H1 (cell line): Measurements from ENCODE around the gene VGLL1. TPM values are rescaled to one million over a fixed set of nuclear protein-coding genes. Genes with fewer than 3 reads are reported as not detected.

Experiments
- CTCF ChIA-PET: fragments of 300-600 bp; sonication (Branson Sonifier 250); formaldehyde crosslinking; loops from one replicate; lab custom pipeline; 2021; ENCODE audit not compliant: partially characterized antibody; lab: Charles Lee
- POLR2A ChIA-PET: fragments of 300-600 bp; sonication (Branson Sonifier 250); formaldehyde crosslinking; loops from one replicate; lab custom pipeline; 2021; ENCODE audit warnings: inconsistent platforms; ENCODE audit not compliant: partially characterized antibody; lab: Charles Lee
- DNase-seq, 2 experiments: peaks; one replicate each; pipeline versions ENCODE4 v3.0.0 to v3.0.0-alpha.2; 2010 to 2022; ENCODE audit warnings: low spot score in 2 of 2, low read depth in 1 of 2, mixed read lengths in 1 of 2
- FAIRE-seq: peaks from 2 replicates; lab custom pipeline; 2011; peaks lifted over from hg19 to GRCh38; lab: Jason Lieb, UNC
- H2AFZ ChIP-seq: 2 replicates; pipeline ENCODE4 v1.8.1; 2012; ENCODE audit warnings: low read length, inconsistent platforms
- H2AK5ac ChIP-seq: 2 replicates; pipeline ENCODE4 v1.6.1; 2013; ENCODE audit warnings: low read depth, low read length
- H2BK120ac ChIP-seq: replicated peaks from 2 replicates; pipeline ENCODE3; 2013; ENCODE audit warnings: low read depth, low read length, inconsistent platforms
- H2BK12ac ChIP-seq: 2 replicates; pipeline ENCODE4 v1.6.1; 2013; ENCODE audit warnings: low read depth, low read length
- H2BK15ac ChIP-seq: 2 replicates; pipeline ENCODE4 v1.6.1; 2013; ENCODE audit warnings: low read length
- H2BK20ac ChIP-seq: 2 replicates; pipeline ENCODE4 v1.6.1; 2013; ENCODE audit warnings: low read length
- H2BK5ac ChIP-seq: 2 replicates; pipeline ENCODE4 v1.6.1; 2013; ENCODE audit warnings: low read depth, low read length
- H3K14ac ChIP-seq: 2 replicates; pipeline ENCODE4 v1.6.1; 2013; ENCODE audit warnings: inconsistent platforms; ENCODE audit not compliant: insufficient read length
- H3K18ac ChIP-seq: 2 replicates; pipeline ENCODE4 v1.6.1; 2013; ENCODE audit warnings: low read length; ENCODE audit errors: extremely low read depth
- H3K23ac ChIP-seq: 2 replicates; pipeline ENCODE4 v1.6.1; 2013; ENCODE audit warnings: inconsistent platforms; ENCODE audit not compliant: insufficient read length
- H3K23me2 ChIP-seq: 2 replicates; pipeline ENCODE4 v1.6.1; 2013; ENCODE audit warnings: low read depth, low read length
- H3K27ac ChIP-seq: 2 replicates; pipeline ENCODE4 v1.6.1; 2011; ENCODE audit warnings: low read depth, low read length, inconsistent platforms
- H3K27me3 ChIP-seq, 4 experiments: replicated peaks in 1 of 4; 1 replicate in 1 of 4; 2 replicates in 3 of 4; pipeline versions ENCODE4 v1.6.1 to v1.8.1; 2011 to 2013; ENCODE audit warnings: low read length in 3 of 4, mild to moderate bottlenecking in 3 of 4, inconsistent platforms in 2 of 4, mixed read lengths in 2 of 4, moderate library complexity in 1 of 4; ENCODE audit not compliant: control insufficient read depth in 3 of 4, insufficient read depth in 3 of 4; ENCODE audit errors: extremely low read depth in 1 of 4
- H3K36me3 ChIP-seq, 4 experiments: 2 replicates each; pipeline versions ENCODE4 v1.6.1 to v1.8.1; 2011 to 2013; ENCODE audit warnings: mild to moderate bottlenecking in 4 of 4, low read length in 3 of 4, moderate library complexity in 2 of 4, control low read depth in 1 of 4, inconsistent platforms in 1 of 4; ENCODE audit not compliant: insufficient read depth in 4 of 4, control insufficient read depth in 2 of 4
- H3K4ac ChIP-seq: replicated peaks from 2 replicates; pipeline ENCODE3; 2013; ENCODE audit warnings: low read length, low read depth, mixed read lengths, inconsistent platforms; ENCODE audit not compliant: insufficient read length
- H3K4me1 ChIP-seq, 4 experiments: replicated peaks in 1 of 4; 1 replicate in 1 of 4; 2 replicates in 3 of 4; pipeline versions ENCODE4 v1.6.1 to v1.8.1; 2011 to 2013; ENCODE audit warnings: low read length in 3 of 4, inconsistent platforms in 2 of 4, mixed read lengths in 1 of 4; ENCODE audit not compliant: insufficient read depth in 4 of 4, control insufficient read depth in 3 of 4
- H3K4me2 ChIP-seq, 2 experiments: 2 replicates each; pipeline versions ENCODE4 v1.6.1 to v1.8.1; 2011 to 2013; ENCODE audit warnings: low read depth in 2 of 2, low read length in 2 of 2, control low read depth in 1 of 2, inconsistent platforms in 1 of 2, mild to moderate bottlenecking in 1 of 2; ENCODE audit not compliant: insufficient read depth in 1 of 2
- H3K4me3 ChIP-seq, 4 experiments: fragments of 200-600, 300-600 bp in 1 of 4; sonication (generic), shearing (Covaris generic), sonication (Bioruptor Twin) in 1 of 4; 2 replicates each; pipeline versions ENCODE4 v1.5.1 to v1.8.1; 2011 to 2016; ENCODE audit warnings: low read length in 4 of 4, low read depth in 3 of 4, control low read depth in 2 of 4, inconsistent platforms in 2 of 4, mild to moderate bottlenecking in 2 of 4, mixed read lengths in 1 of 4, moderate library complexity in 1 of 4; ENCODE audit not compliant: insufficient read depth in 2 of 4; ENCODE audit errors: extremely low read depth in 1 of 4
- H3K56ac ChIP-seq: replicated peaks from 2 replicates; pipeline ENCODE3; 2013; ENCODE audit warnings: low read depth, mild to moderate bottlenecking, mixed read lengths, low read length, inconsistent platforms; ENCODE audit not compliant: insufficient read length
- H3K79me1 ChIP-seq: 2 replicates; pipeline ENCODE4 v1.6.1; 2013; ENCODE audit warnings: low read depth, low read length, control low read depth
- H3K79me2 ChIP-seq, 2 experiments: 2 replicates each; pipeline versions ENCODE4 v1.6.1 to v1.8.1; 2012 to 2013; ENCODE audit warnings: low read length in 2 of 2, mild to moderate bottlenecking in 2 of 2, inconsistent platforms in 1 of 2; ENCODE audit not compliant: insufficient read depth in 2 of 2, control insufficient read depth in 1 of 2
- H3K9ac ChIP-seq, 4 experiments: replicated peaks in 1 of 4; 1 replicate in 1 of 4; 2 replicates in 3 of 4; pipeline versions ENCODE4 v1.6.1 to v1.8.1; 2011 to 2013; ENCODE audit warnings: low read depth in 3 of 4, low read length in 3 of 4, control low read depth in 2 of 4, mild to moderate bottlenecking in 2 of 4, moderate library complexity in 2 of 4, inconsistent platforms in 1 of 4; ENCODE audit errors: extremely low read depth in 1 of 4
- H3K9me3 ChIP-seq, 2 experiments: 2 replicates each; pipeline versions ENCODE4 v1.6.1 to v1.8.1; 2012 to 2013; ENCODE audit warnings: mild to moderate bottlenecking in 2 of 2, moderate library complexity in 2 of 2, control low read depth in 1 of 2, inconsistent platforms in 1 of 2, low read depth in 1 of 2, low read length in 1 of 2, mixed read lengths in 1 of 2; ENCODE audit not compliant: insufficient read depth in 2 of 2
- H4K20me1 ChIP-seq, 2 experiments: replicated peaks in 1 of 2; 2 replicates each; pipeline versions ENCODE3 to v1.8.1; 2011 to 2013; ENCODE audit warnings: inconsistent platforms in 2 of 2, low read length in 2 of 2, mild to moderate bottlenecking in 1 of 2; ENCODE audit not compliant: insufficient read depth in 2 of 2, control insufficient read depth in 1 of 2
- H4K5ac ChIP-seq: 2 replicates; pipeline ENCODE4 v1.6.1; 2013; ENCODE audit warnings: low read length, low read depth, mixed read lengths, inconsistent platforms; ENCODE audit not compliant: insufficient read length
- H4K8ac ChIP-seq: 2 replicates; pipeline ENCODE4 v1.8.0; 2013; ENCODE audit warnings: mild to moderate bottlenecking, moderate library complexity, low read length, inconsistent platforms; ENCODE audit not compliant: insufficient read depth; ENCODE audit errors: extremely low read depth
- H4K91ac ChIP-seq: replicated peaks from 2 replicates; pipeline ENCODE3; 2013; ENCODE audit warnings: low read length, mixed read lengths, inconsistent platforms; ENCODE audit not compliant: insufficient read length
- GABPA ChIP-seq: IDR thresholded peaks from 2 replicates; pipeline ENCODE4 v1.6.1; 2011; ENCODE audit warnings: mild to moderate bottlenecking, low read length, moderate library complexity, borderline replicate concordance; ENCODE audit not compliant: insufficient read depth
- GTF2F1 ChIP-seq: IDR thresholded peaks from 2 replicates; pipeline ENCODE4 v1.6.1; 2012; ENCODE audit warnings: low read depth, low read length, improper control_type of control experiment, borderline replicate concordance
- TAF1 ChIP-seq: IDR thresholded peaks from 2 replicates; pipeline ENCODE4 v1.6.1; 2011; ENCODE audit warnings: mild to moderate bottlenecking, low read depth, low read length
- TAF7 ChIP-seq: optimal IDR thresholded peaks from 2 replicates; pipeline ENCODE3; 2011; ENCODE audit warnings: low read depth, mild to moderate bottlenecking, inconsistent platforms, low read length, moderate library complexity, borderline replicate concordance
- ZNF274 ChIP-seq: IDR thresholded peaks from 2 replicates; pipeline ENCODE4 v1.7.0; 2012; ENCODE audit warnings: low read length, borderline replicate concordance; ENCODE audit errors: extremely low read depth
- WGBS, 2 experiments: shearing (Covaris generic) in 1 of 2; methylation state at CpG; one replicate each; pipeline versions ENCODE4 v1.1.6 to v1.1.7; 2013 to 2015; ENCODE audit warnings: low lambda C conversion rate in 2 of 2, mixed read lengths in 2 of 2, inconsistent platforms in 1 of 2, low coverage in 1 of 2, missing lambda C conversion rate in 1 of 2; ENCODE audit not compliant: insufficient replicate concordance in 2 of 2, insufficient coverage in 1 of 2, insufficient read length in 1 of 2; ENCODE audit errors: extremely low coverage in 1 of 2, missing lambda C conversion rate in 1 of 2; 5-methylcytosine and 5-hydroxymethylcytosine counted together
- polyA plus RNA-seq, 7 experiments: library from polyadenylated mRNA; depleted of rRNA in 3 of 7; stranded (reverse) in 5 of 7; unstranded in 2 of 7; fragments of >200 nt in 5 of 7; fragments of 200-250 nt in 2 of 7; gene quantifications; 1 replicate in 5 of 7; 2 replicates in 1 of 7; 4 replicates in 1 of 7; pipeline versions ENCODE4 v1.2.1 to v1.2.3, GENCODE V29; 2011 to 2013; ENCODE audit warnings: missing spikeins in 2 of 7, mixed read lengths in 2 of 7
- total RNA-seq: library from RNA; stranded (reverse); fragmentation: NEBNext Ultra II Directional; extraction: Animal tissue kit (Norgen Biotek cat#: 25700); gene quantifications from 2 replicates; pipeline ENCODE4 v1.2.1, GENCODE V29; 2021

VGLL1 gene
- total and polyA plus RNA-seq, 2 of the 8 experiments (the other 6 are each of a cell fraction or from before 2014, with no cell fraction given) = not detected

- no peaks in the 10 kb centered on the region for H3K9me3 ChIP-seq
- POLR2A ChIA-PET = no interaction called here
- H2BK20ac ChIP-seq = no peak overlapping the region
- CTCF ChIA-PET = interaction anchor here (0.8 to 1.1 kb wide), 2 partner anchors 169 to 257 kb away, joined by 3 read pairs; no protein-coding TSS in a partner anchor
- no peak for DNase-seq
- no peaks in the 10 kb centered on the region for H3K27me3 ChIP-seq
- no peak overlapping the region for H3K4me3 ChIP-seq
- H2BK5ac ChIP-seq = no peak overlapping the region
- H2BK120ac ChIP-seq = no peak overlapping the region
- no peak overlapping the region for H3K4me2 ChIP-seq
- no peaks in the 10 kb centered on the region for H3K36me3 ChIP-seq
- no peak overlapping the region for H2BK12ac ChIP-seq
- H3K79me1 ChIP-seq = no peaks in the 10 kb centered on the region
- no peak overlapping the region for H3K14ac ChIP-seq
- no peak overlapping the region for H3K23ac ChIP-seq
- H4K8ac ChIP-seq = no peak overlapping the region
- H2BK15ac ChIP-seq = no peak overlapping the region
- no peak for TF ChIP-seq TAF7
- no peak for TF ChIP-seq GABPA
- no peak for TF ChIP-seq ZNF274
- no peak for TF ChIP-seq TAF1
- no peak for TF ChIP-seq GTF2F1
- no peak overlapping the region for H3K4ac ChIP-seq
- no peak overlapping the region for H3K18ac ChIP-seq
- H4K91ac ChIP-seq = no peak overlapping the region
- no peaks in the 10 kb centered on the region for H3K4me1 ChIP-seq
- 90% methylated on average over 1 of the region's 2 CpGs; no CpG with 5 or more reads in 1 of the 2 experiments for WGBS, 2 experiments
- H4K20me1 ChIP-seq = no peaks in the 10 kb centered on the region
- H3K79me2 ChIP-seq = no peaks in the 10 kb centered on the region
- H2AK5ac ChIP-seq = no peak overlapping the region
- no peak overlapping the region for H3K56ac ChIP-seq
- no peak overlapping the region for H3K9ac ChIP-seq
- no peak for FAIRE-seq
- no peaks in the 10 kb centered on the region for H3K23me2 ChIP-seq
- no peak overlapping the region for H4K5ac ChIP-seq
- no peak overlapping the region for H3K27ac ChIP-seq
- no peak overlapping the region for H2AFZ ChIP-seq
Measured at GRCh38 chrX:136525738-136526606, 6.0 kb upstream of the VGLL1 start.
